GM12864 (cell line): Measurements from ENCODE around the gene LBH.

Experiments
- DNase-seq: peaks from one replicate; pipeline ENCODE4 v3.0.0-alpha.2; 2011; ENCODE audit warnings: low read depth
- H3K4me3 ChIP-seq: 2 replicates; pipeline ENCODE4 v1.5.1; 2011; ENCODE audit warnings: mild to moderate bottlenecking, low read depth, low read length, control low read depth
- CTCF ChIP-seq: IDR thresholded peaks from 2 replicates; pipeline ENCODE4 v1.5.1; 2011; ENCODE audit warnings: low read depth, mild to moderate bottlenecking, moderate library complexity, low read length, control low read depth, inconsistent platforms; ENCODE audit errors: missing control alignments

Gene LBH

GRCh38 chr2:30231212-30231995, at the start of gene LBH:
Gene LBH, plus strand, starts transcription at chr2:30231534. Its CDS starts 205 bp downstream, at chr2:30231739.
- peak within 1 kb of the TSS; percentile 62 for H3K4me3 ChIP-seq
- no peak for TF ChIP-seq CTCF

GRCh38 chr2:30184035-30184434, 47.3 kb upstream of the LBH start:
- no peak for TF ChIP-seq CTCF
- no peak overlapping the region for H3K4me3 ChIP-seq

More at GRCh38 chr2:30231212-30231995, at the start of gene LBH:
- DNase-seq, result no peak

GRCh38 chr2:30185178-30185577, 46.2 kb upstream of the LBH start:
- TF ChIP-seq CTCF, result no peak
- no peak overlapping the region for H3K4me3 ChIP-seq
- no peak for DNase-seq

More at GRCh38 chr2:30184035-30184434, 47.3 kb upstream of the LBH start:
- DNase-seq, result no peak

GRCh38 chr2:30188292-30188691, 43.0 kb upstream of the LBH start:
- no peak for DNase-seq
- H3K4me3 ChIP-seq, result no peak overlapping the region
- no peak for TF ChIP-seq CTCF

- TF ChIP-seq CTCF, result no peak
- no peak for DNase-seq
Measured at GRCh38 chr2:30190637-30191036, 40.7 kb upstream of the LBH start.

GRCh38 chr2:30191107-30191506, 40.2 kb upstream of the LBH start:
- TF ChIP-seq CTCF, result no peak
- no peak for DNase-seq
- H3K4me3 ChIP-seq, result no peak overlapping the region

More at GRCh38 chr2:30190637-30191036, 40.7 kb upstream of the LBH start:
- H3K4me3 ChIP-seq, result no peak overlapping the region

GRCh38 chr2:30191819-30192271, 39.5 kb upstream of the LBH start:
- no peak for DNase-seq
- TF ChIP-seq CTCF, result no peak
- H3K4me3 ChIP-seq, result no peak overlapping the region
